Large intestine (tissue), 3 donors: ENCODE measurements around the gene TAGLN2. TPM values are rescaled to one million over a fixed set of nuclear protein-coding genes. Genes with fewer than 3 reads are reported as not detected.

ENCODE experiments used
- DNase-seq, 2 donors: peaks; one replicate each; pipeline versions ENCODE4 v3.0.0 to v3.0.0-alpha.2; 2013
- H3K27ac ChIP-seq: one replicate; pipeline ENCODE4 v1.5.1; 2013; ENCODE audit warnings: low read length
- H3K27me3 ChIP-seq: 2 replicates; pipeline ENCODE4 v1.6.1; 2013; ENCODE audit warnings: low read length; ENCODE audit not compliant: control insufficient read depth, insufficient read depth
- H3K36me3 ChIP-seq: 2 replicates; pipeline ENCODE4 v1.6.1; 2013; ENCODE audit warnings: low read length; ENCODE audit not compliant: control insufficient read depth, insufficient read depth
- H3K4me1 ChIP-seq: one replicate; pipeline ENCODE4 v1.6.1; 2013; ENCODE audit warnings: low read length; ENCODE audit not compliant: control insufficient read depth, insufficient read depth
- H3K4me3 ChIP-seq: one replicate; pipeline ENCODE4 v1.5.1; 2013; ENCODE audit warnings: low read length
- H3K9me3 ChIP-seq: one replicate; pipeline ENCODE4 v1.6.1; 2013; ENCODE audit warnings: mild to moderate bottlenecking, low read depth, low read length, moderate library complexity; ENCODE audit not compliant: control insufficient read depth
- WGBS: methylation state at CpG from one replicate; pipeline ENCODE4 v1.1.5; 2013; ENCODE audit warnings: low lambda C conversion rate; ENCODE audit not compliant: insufficient coverage; 5-methylcytosine and 5-hydroxymethylcytosine counted together
- polyA plus RNA-seq: library from polyadenylated mRNA; unstranded; fragments of 120-200 nt; gene quantifications from one replicate; pipeline ENCODE4 v1.2.1, GENCODE V29; 2013

Gene TAGLN2
- polyA plus RNA-seq, 1 donor = 271 TPM

DNA sequence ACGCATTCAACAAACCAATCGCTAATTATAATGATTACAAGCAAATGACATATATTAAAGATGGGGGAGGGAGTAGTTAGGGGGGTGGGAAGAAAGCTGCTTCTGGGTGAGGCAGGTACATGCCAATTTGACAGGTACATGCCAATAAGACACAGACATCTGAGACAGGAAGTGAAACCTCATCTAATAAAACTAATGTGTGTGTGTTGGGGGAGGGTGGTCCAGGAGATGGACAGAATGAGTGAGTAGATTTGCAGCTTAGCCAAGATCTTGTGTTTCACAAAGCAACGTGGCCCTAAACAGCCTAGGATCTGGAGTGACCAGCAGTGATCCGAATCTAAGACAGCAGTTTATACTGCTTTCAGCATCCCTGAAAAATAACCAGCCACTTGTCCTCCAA, 36.1 kb downstream of the TAGLN2 start:
- no peaks in the 10 kb centered on the region for H3K27me3 ChIP-seq
- WGBS = no CpG with 5 or more reads among the region's 4 CpGs
- H3K4me3 ChIP-seq = no peak overlapping the region
- H3K36me3 ChIP-seq = no peaks in the 10 kb centered on the region
- H3K27ac ChIP-seq = no peak overlapping the region
- H3K4me1 ChIP-seq = no peaks in the 10 kb centered on the region
- DNase-seq = no peak
- H3K9me3 ChIP-seq = no peaks in the 10 kb centered on the region

DNA sequence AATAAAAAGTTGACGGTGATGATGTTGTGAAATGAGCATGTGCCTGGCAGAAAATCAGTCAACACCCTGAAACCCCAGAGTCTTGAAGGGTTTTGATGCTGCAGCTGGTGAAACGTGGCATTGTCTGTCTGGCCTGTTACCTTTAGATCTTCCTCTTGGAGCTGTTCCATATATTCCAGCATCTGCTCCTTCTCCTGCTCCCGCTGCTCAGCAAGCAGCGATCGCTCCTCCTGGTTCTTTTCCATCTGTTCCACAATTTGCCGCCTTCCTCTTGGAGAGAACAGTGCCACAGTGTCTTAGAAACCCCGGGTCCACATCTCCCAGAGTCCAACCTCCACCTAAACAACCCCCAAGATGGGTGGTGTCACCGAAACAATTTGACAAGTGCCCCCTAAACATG, 41.0 kb downstream of the TAGLN2 start:
- Histone ChIP-seq H3K36me3 (no peaks in the 10 kb centered on the region), H3K9me3 (no peaks in the 10 kb centered on the region), H3K27ac (no peak overlapping the region), H3K4me1 (peaks cover 5% of the 10 kb centered on the region), H3K27me3 (no peaks in the 10 kb centered on the region), H3K4me3 (no peak overlapping the region)
- 90% methylated on average over 2 of the region's 8 CpGs for WGBS
- DNase-seq = no peak

DNA sequence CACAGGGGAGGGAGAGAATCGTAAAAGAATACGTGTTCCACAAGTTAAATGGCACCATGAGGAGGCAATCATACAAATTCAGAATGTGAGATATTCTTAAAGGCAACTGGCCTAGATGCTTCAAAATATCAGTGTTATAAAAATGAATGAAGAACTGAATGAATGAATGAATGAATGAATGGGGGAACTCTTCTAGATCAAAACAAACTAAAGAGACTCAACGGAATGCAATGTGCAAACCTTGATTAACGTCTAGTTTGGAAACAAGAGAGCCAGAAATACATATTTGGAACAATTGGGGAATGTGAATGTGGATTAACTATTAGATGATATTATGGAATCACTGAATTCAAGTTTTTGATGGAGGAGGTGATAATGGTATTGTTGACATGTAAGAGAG, 42.2 kb downstream of the TAGLN2 start:
- no peak overlapping the region for H3K4me3 ChIP-seq
- H3K36me3 ChIP-seq = no peaks in the 10 kb centered on the region
- peaks cover 5% of the 10 kb centered on the region for H3K4me1 ChIP-seq
- H3K9me3 ChIP-seq = no peaks in the 10 kb centered on the region
- H3K27ac ChIP-seq = no peak overlapping the region
- DNase-seq = no peak
- WGBS = 84% methylated on average over 3 of the region's 4 CpGs
- H3K27me3 ChIP-seq = no peaks in the 10 kb centered on the region

DNA sequence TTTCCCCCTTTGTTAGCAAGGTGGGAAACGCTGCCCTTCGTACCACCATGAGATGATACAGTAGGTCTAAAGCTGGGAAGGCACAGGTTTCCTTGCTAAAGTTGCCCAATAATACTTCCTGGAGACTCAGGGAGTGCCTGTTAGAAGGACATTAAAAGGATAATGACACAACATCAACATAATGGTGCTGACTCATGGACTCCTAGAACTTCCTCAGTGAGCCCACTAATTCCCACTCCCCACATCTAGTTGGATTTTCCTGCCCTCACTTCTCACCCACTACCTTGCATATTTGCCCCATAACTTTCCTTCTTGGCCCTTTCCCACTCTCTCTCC, 42.8 kb downstream of the TAGLN2 start:
- peak overlapping the region; percentile 45 for H3K27ac ChIP-seq
- no peaks in the 10 kb centered on the region for H3K9me3 ChIP-seq
- no peak for DNase-seq
- H3K36me3 ChIP-seq = no peaks in the 10 kb centered on the region
- H3K27me3 ChIP-seq = no peaks in the 10 kb centered on the region
- no peak overlapping the region for H3K4me3 ChIP-seq
- WGBS = no CpG with 5 or more reads among the region's 2 CpGs
- H3K4me1 ChIP-seq = peaks cover 5% of the 10 kb centered on the region

DNA sequence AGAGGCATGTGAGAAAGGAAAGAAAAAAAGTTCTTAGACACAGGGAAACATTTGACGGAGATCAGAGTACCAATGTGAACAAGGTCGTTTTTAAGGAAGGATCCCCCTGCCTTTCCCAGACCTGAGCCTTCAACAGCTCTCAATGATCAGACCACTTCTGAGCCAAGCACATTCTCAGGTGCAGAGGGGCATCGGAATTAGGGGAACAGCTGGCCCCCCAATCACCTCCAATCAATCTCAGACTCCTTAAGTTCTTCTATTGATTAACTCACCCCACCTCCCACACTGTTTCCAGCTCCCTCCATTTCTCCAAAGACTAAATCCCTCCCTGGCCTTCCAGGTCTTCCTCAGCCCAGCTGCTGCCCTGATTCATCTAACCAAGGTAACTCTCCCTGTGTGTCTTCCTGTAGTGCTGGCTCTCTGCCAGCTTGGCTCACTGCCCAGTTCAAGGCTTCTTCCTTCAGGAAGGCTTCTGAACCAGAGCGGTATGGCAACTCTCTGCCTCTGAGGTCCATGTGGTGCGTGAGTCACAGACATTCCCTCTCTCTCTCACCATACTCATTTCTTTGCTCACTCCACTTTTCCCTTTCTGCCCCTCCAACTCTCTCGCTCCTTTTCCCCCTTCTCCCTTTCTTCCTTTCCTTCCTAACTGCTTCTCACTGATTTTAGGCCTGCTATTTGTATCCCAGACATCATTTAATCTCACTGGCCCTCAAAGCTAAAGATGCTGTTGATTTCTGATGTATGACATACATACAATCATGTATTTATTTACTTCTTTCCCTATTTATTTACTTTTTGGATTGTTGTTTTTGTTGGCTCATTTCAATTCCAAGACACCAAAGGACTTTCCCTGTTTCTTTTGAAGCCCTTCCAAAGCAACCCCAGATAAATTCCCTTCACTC, 43.4 kb downstream of the TAGLN2 start:
- no peaks in the 10 kb centered on the region for H3K9me3 ChIP-seq
- no peaks in the 10 kb centered on the region for H3K27me3 ChIP-seq
- H3K36me3 ChIP-seq = no peaks in the 10 kb centered on the region
- H3K4me1 ChIP-seq = peaks cover 5% of the 10 kb centered on the region
- peak overlapping the region; percentile 45 for H3K27ac ChIP-seq
- H3K4me3 ChIP-seq = no peak overlapping the region
- WGBS = 73% methylated on average over 1 of the region's 6 CpGs
- DNase-seq = peak; percentile 98

DNA sequence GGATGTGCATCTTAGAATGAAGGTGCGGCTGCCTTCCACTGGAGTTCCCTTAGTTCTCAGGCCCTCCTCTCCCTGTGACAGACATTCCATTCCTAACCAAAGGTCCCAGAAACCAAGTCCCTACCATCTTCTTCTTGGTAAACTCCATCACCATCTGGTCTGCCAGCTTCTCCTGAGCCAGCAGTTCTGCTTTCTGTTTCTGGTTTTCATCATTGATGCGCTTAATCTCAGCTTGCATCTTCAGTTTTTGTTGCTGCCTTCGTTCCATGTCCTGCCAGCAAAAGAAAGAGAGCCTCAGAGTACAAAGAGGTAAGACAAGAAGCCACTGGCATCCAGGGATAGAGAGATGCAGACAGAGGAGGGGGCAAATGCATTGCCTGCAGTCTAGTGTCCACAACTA, 44.9 kb downstream of the TAGLN2 start:
- no peak overlapping the region for H3K27ac ChIP-seq
- H3K9me3 ChIP-seq = no peaks in the 10 kb centered on the region
- peaks cover 5% of the 10 kb centered on the region for H3K4me1 ChIP-seq
- no peak overlapping the region for H3K4me3 ChIP-seq
- no peaks in the 10 kb centered on the region for H3K27me3 ChIP-seq
- 80% methylated on average over 1 of the region's 3 CpGs for WGBS
- H3K36me3 ChIP-seq = no peaks in the 10 kb centered on the region
- DNase-seq = no peak

DNA sequence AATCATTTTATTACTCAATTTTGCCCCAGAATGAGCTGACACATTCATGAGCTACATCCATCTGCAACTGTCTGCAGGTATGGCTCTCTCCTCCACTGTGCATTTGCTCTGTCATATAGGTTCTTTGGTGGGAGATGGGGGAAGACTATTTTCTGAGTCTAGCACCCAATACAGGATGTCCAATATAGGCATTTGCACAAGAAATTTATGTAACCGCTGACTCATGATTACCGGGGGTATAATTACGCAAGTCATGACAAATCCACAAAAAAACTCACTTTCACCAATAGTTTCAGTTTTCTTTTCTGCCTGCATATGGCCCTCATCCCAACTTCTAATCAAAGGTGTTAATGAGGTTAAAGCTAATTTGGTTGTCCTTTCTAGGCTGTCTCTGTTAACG, 45.3 kb downstream of the TAGLN2 start:
- no peaks in the 10 kb centered on the region for H3K27me3 ChIP-seq
- DNase-seq = no peak
- peaks cover 5% of the 10 kb centered on the region for H3K4me1 ChIP-seq
- H3K9me3 ChIP-seq = no peaks in the 10 kb centered on the region
- no CpG with 5 or more reads among the region's 4 CpGs for WGBS
- no peak overlapping the region for H3K4me3 ChIP-seq
- no peak overlapping the region for H3K27ac ChIP-seq
- H3K36me3 ChIP-seq = no peaks in the 10 kb centered on the region

DNA sequence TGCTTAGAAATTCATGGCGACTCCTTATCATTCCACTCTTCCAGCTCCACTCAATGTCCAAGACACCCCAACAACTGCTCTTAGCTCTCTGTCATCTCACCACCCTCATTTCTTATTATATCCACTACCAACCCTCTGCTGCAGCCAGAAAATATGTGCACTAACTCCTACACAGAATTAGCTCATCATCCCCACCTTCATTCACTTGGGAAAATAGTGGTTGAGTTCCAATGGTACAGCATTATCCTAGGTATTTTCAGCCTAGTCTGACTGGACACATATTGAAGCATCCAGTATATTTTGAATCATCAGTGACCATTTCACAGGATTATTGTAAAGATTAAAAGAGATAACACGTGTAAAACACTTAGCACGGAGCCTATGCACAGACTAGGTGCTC, 46.2 kb downstream of the TAGLN2 start:
- 90% methylated on average over 2 of the region's 3 CpGs for WGBS

DNA sequence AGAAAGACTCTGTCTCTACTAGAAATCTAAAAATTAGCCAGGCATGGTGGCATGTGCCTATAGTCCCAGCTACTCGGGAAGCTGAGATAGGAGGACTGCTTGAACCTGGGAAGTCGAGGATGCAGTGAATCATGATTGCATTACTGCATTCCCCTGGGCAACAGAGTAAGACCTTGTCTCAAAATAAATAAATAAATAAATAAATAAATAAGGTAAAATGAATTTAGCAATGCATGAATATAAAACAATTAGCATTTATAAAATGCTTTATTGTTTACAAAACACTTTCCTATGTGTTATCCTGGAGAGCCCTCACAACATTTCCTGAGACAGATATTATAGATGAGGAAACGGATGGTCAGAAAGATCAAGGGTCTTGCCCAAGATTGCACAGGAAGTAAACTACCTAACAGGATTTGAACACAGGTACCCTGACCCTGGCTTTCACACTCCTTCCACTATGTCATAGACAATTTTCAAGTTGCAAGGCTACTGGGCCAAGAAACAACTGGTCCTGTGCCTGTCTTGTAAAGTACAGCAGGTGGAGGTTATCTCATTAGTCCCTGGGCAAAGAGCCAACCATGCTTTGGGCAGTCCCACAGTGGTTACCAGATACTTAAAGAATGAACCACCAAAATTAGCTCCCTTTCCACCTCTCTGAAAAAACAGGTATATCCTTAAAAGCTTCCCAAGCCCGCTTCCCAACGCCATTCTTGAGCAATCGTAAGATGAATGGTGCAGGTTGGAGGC, 47.4 kb downstream of the TAGLN2 start:
- DNase-seq = no peak
- H3K9me3 ChIP-seq = no peaks in the 10 kb centered on the region
- peaks cover 3% of the 10 kb centered on the region for H3K27me3 ChIP-seq
- H3K4me1 ChIP-seq = peaks cover 5% of the 10 kb centered on the region
- WGBS = 90% methylated on average over 2 of the region's 6 CpGs
- H3K27ac ChIP-seq = no peak overlapping the region
- no peaks in the 10 kb centered on the region for H3K36me3 ChIP-seq
- H3K4me3 ChIP-seq = no peak overlapping the region

More for the DNA sequence above, 46.2 kb downstream of the TAGLN2 start:
- Histone ChIP-seq H3K9me3 (no peaks in the 10 kb centered on the region), H3K4me3 (no peak overlapping the region), H3K4me1 (peaks cover 5% of the 10 kb centered on the region), H3K27me3 (no peaks in the 10 kb centered on the region), H3K27ac (no peak overlapping the region), H3K36me3 (no peaks in the 10 kb centered on the region)
- no peak for DNase-seq

DNA sequence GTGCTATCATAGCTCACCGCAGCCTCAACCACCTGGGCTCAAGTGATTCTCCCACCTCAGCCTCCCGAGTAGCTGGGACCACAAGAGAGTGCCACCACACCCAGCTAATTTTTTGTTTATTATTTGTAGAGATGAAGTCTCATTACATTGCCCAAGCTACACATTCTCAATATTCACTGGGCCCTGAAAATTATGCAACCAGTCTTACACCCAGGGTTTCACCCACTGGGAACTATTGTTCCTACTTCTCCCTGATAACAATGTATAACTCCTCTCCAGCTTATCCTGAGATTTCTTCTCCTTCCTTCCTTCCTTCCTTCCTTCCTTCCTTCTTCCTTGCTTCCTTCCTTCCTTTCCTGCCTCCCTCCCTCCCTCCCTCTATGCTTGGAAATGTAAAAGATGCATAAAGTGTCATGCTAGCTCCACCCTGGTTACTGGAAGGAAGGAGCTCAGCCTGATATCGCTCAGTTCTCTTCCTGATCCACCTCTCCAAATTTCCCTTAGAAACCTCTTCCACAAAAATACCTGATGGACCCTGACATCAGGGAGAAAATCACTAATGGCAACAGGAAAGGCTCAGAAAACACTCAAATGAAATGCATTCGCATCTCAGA, 51.7 kb downstream of the TAGLN2 start:
- no peaks in the 10 kb centered on the region for H3K4me1 ChIP-seq
- H3K27me3 ChIP-seq = peaks cover 7% of the 10 kb centered on the region
- no peak overlapping the region for H3K27ac ChIP-seq
- no CpG with 5 or more reads among the region's 4 CpGs for WGBS
- no peak overlapping the region for H3K4me3 ChIP-seq
- H3K9me3 ChIP-seq = no peaks in the 10 kb centered on the region
- no peaks in the 10 kb centered on the region for H3K36me3 ChIP-seq
- DNase-seq = no peak
